ENCODE results near the gene UNC119B. TPM values are rescaled to one million over a fixed set of nuclear protein-coding genes. Genes with fewer than 3 reads are reported as not detected.

Gene UNC119B
- total and polyA plus RNA-seq, 2 experiments from 2014 or later, result 9.9 to 51.3 TPM

- TF ChIP-seq ETS1 (IDR thresholded peaks at IDR 0.05) (no peak), ZNF114 (CRISPR knock-in tag; IDR thresholded peaks at IDR 0.05) (no peak)
Measured at GRCh38 chr12:120739821-120740613, 29.8 kb downstream of the UNC119B start (continued).

- Mint-ChIP-seq H3K27me3 (ENCODE audit: insufficient read depth, low read depth, poor library complexity) (peaks cover 4% of the 10 kb centered on the region), H3K4me3 (no peak overlapping the region), H3K4me1 (no peaks in the 10 kb centered on the region; the same call in 2 of the 3 replicates), H3K36me3 (ENCODE audit: low read depth) (no peaks in the 10 kb centered on the region), H3K27ac (no peak overlapping the region), H3K9me3 (no peaks in the 10 kb centered on the region)
- Histone ChIP-seq H3K4me3 (no peak overlapping the region), H3K27ac (ENCODE audit: low read depth) (no peak overlapping the region), H2AFZ (no peak overlapping the region), H3K4me2 (no peak overlapping the region), H3K27me3 (ENCODE audit: insufficient read depth) (no peaks in the 10 kb centered on the region), H3K79me2 (replicated peaks; ENCODE audit: insufficient read depth) (no peaks in the 10 kb centered on the region), H3K9me2 (ENCODE audit: insufficient read depth) (no peaks in the 10 kb centered on the region), H4K20me1 (replicated peaks; ENCODE audit: insufficient read depth) (no peaks in the 10 kb centered on the region), H3K36me3 (ENCODE audit: insufficient read depth) (no peaks in the 10 kb centered on the region), H3K4me1 (ENCODE audit: insufficient read depth) (no peaks in the 10 kb centered on the region), H3F3A (replicated peaks; ENCODE audit: low read depth) (no peaks in the 10 kb centered on the region)
- no peak for DNase-seq (ENCODE audit: low spot score)
- no peak for ATAC-seq
- no peak for TF ChIP-seq CTCF (conservative IDR thresholded peaks at IDR 0.05; ENCODE audit: low read depth in 2 of 2)
- TF ChIP-seq ETS1 (IDR thresholded peaks at IDR 0.05), result no peak
- no peak for TF ChIP-seq STAT1 (IDR thresholded peaks at IDR 0.05; ENCODE audit: unreplicated experiment)
- no peak for TF ChIP-seq ZNF462 (CRISPR knock-in tag; IDR thresholded peaks at IDR 0.05)
- no peak for TF ChIP-seq POLR2AphosphoS5 (IDR thresholded peaks at IDR 0.05; ENCODE audit: low read depth)
- no peak for TF ChIP-seq ZNF114 (CRISPR knock-in tag; IDR thresholded peaks at IDR 0.05)
- no peak for TF ChIP-seq ZNF331 (CRISPR knock-in tag; IDR thresholded peaks at IDR 0.05; ENCODE audit: low read depth)
- no peak for TF ChIP-seq JUNB (IDR thresholded peaks at IDR 0.05; ENCODE audit: unreplicated experiment)
- no peak for TF ChIP-seq CREB1 (CRISPR knock-in tag; IDR thresholded peaks at IDR 0.05; ENCODE audit: low read depth)
- TF ChIP-seq REST (IDR thresholded peaks at IDR 0.05; ENCODE audit: unreplicated experiment), result no peak
Measured at GRCh38 chr12:120740871-120741270, 30.6 kb downstream of the UNC119B start.
